B cell (primary cell): ENCODE results near the gene ZNF814. TPM values are rescaled to one million over a fixed set of nuclear protein-coding genes. Genes with fewer than 3 reads are reported as not detected.

Experiments used
- ATAC-seq: fragments of 200-7000 bp; cut with Tn5 transposase; one replicate; pipeline ENCODE4 v1.10.0; 2021; ENCODE audit warnings: low read depth, mild to moderate bottlenecking, moderate number of reproducible peaks, moderate library complexity
- CTCF ChIA-PET: fragments of 350-600 bp; sonication (Branson Sonifier 250); formaldehyde crosslinking; loops from one replicate; lab custom pipeline; 2021; ENCODE audit warnings: antibody characterized with exemption, inconsistent platforms; lab: Charles Lee
- POLR2A ChIA-PET: fragments of 350-600 bp; sonication (Branson Sonifier 250); formaldehyde crosslinking; loops from one replicate; lab custom pipeline; 2021; ENCODE audit warnings: antibody characterized with exemption; lab: Charles Lee
- DNase-seq: peaks from one replicate; pipeline ENCODE4 v3.0.0; 2013
- H2AFZ ChIP-seq: 2 replicates; pipeline ENCODE4 v1.6.1; 2012; ENCODE audit warnings: mild to moderate bottlenecking, low read depth, low read length; ENCODE audit not compliant: insufficient read depth, poor library complexity, severe bottlenecking
- H3K27ac ChIP-seq, 2 donors: 1 replicate in 1 of 2; 2 replicates in 1 of 2; pipeline ENCODE4 v1.5.1; 2012 to 2013; ENCODE audit warnings: low read length in 2 of 2, mild to moderate bottlenecking in 2 of 2, moderate library complexity in 1 of 2
- H3K27me3 ChIP-seq, 4 experiments: fragments of 200-600 bp in 1 of 4; sonication (generic) in 1 of 4; replicated peaks in 1 of 4; 1 replicate in 2 of 4; 2 replicates in 2 of 4; pipeline versions ENCODE4 v1.6.1 to v1.7.0; 2013 to 2016; ENCODE audit warnings: low read length in 3 of 4, mild to moderate bottlenecking in 2 of 4, mixed read lengths in 1 of 4, moderate library complexity in 1 of 4; ENCODE audit not compliant: insufficient read depth in 4 of 4, control insufficient read depth in 3 of 4; ENCODE audit errors: control extremely low read depth in 1 of 4
- H3K36me3 ChIP-seq, 2 experiments: replicated peaks in 1 of 2; 1 replicate in 1 of 2; 2 replicates in 1 of 2; pipeline versions ENCODE4 v1.6.1 to v1.7.1; 2013; ENCODE audit warnings: low read length in 1 of 2; ENCODE audit not compliant: insufficient read depth in 2 of 2, control insufficient read depth in 1 of 2; ENCODE audit errors: control extremely low read depth in 1 of 2, extremely low read depth in 1 of 2
- H3K4me1 ChIP-seq, 2 donors: fragments of 200-600 bp in 1 of 2; sonication (generic) in 1 of 2; 1 replicate in 1 of 2; 2 replicates in 1 of 2; pipeline versions ENCODE4 v1.5.1 to v1.6.1; 2013 to 2017; ENCODE audit warnings: low read length in 2 of 2; ENCODE audit not compliant: control insufficient read depth in 2 of 2, insufficient read depth in 2 of 2
- H3K4me2 ChIP-seq: replicated peaks from 2 replicates; pipeline ENCODE3; 2012; ENCODE audit warnings: mild to moderate bottlenecking, low read depth, low read length; ENCODE audit not compliant: poor library complexity, severe bottlenecking
- H3K4me3 ChIP-seq, 5 experiments: fragments of 200-600 bp in 1 of 5; sonication (generic) in 1 of 5; 1 replicate in 3 of 5; 2 replicates in 2 of 5; pipeline versions ENCODE4 v1.5.1 to v1.7.0; 2011 to 2016; ENCODE audit warnings: low read length in 4 of 5, mild to moderate bottlenecking in 4 of 5, low read depth in 2 of 5, control low read depth in 1 of 5, moderate library complexity in 1 of 5; ENCODE audit not compliant: insufficient read depth in 1 of 5; ENCODE audit errors: control extremely low read depth in 1 of 5, extremely low read depth in 1 of 5
- H3K79me2 ChIP-seq: fragments of 200-600 bp; sonication (generic); one replicate; pipeline ENCODE4 v1.6.0; 2016; ENCODE audit warnings: low read length; ENCODE audit not compliant: control insufficient read depth, insufficient read depth
- H3K9ac ChIP-seq: fragments of 200-600 bp; sonication (generic); 2 replicates; pipeline ENCODE4 v1.6.1; 2017; ENCODE audit warnings: mild to moderate bottlenecking, low read length, moderate library complexity
- H3K9me3 ChIP-seq, 3 donors: one replicate each; pipeline versions ENCODE4 v1.6.1 to v1.7.1; 2013; ENCODE audit warnings: low read length in 2 of 3; ENCODE audit not compliant: control insufficient read depth in 2 of 3, insufficient read depth in 1 of 3; ENCODE audit errors: control extremely low read depth in 1 of 3
- H4K20me1 ChIP-seq: 2 replicates; pipeline ENCODE4 v1.6.0; 2012; ENCODE audit warnings: mild to moderate bottlenecking, low read length; ENCODE audit not compliant: insufficient read depth, control insufficient read depth, poor library complexity, severe bottlenecking
- H3K27ac Mint-ChIP-seq: one replicate; pipeline ENCODE4 v1.8.0; 2021; ENCODE audit warnings: mixed read lengths
- H3K27me3 Mint-ChIP-seq: one replicate; pipeline ENCODE4 v1.8.0; 2021; ENCODE audit warnings: mixed read lengths
- H3K4me1 Mint-ChIP-seq: one replicate; pipeline ENCODE4 v1.8.0; 2021; ENCODE audit warnings: mixed read lengths
- H3K4me3 Mint-ChIP-seq: one replicate; pipeline ENCODE4 v1.8.0; 2021; ENCODE audit warnings: mixed read lengths
- H3K9me3 Mint-ChIP-seq: one replicate; pipeline ENCODE4 v1.8.0; 2022; ENCODE audit warnings: mixed read lengths; ENCODE audit not compliant: insufficient read depth
- CTCF ChIP-seq: fragments of 200-600 bp; IDR thresholded peaks from one replicate; pipeline ENCODE4 v1.8.0; 2022; ENCODE audit warnings: antibody characterized with exemption, mild to moderate bottlenecking
- EZH2 ChIP-seq: IDR thresholded peaks from 2 replicates; pipeline ENCODE4 v1.6.1; 2012; ENCODE audit warnings: borderline replicate concordance, low read depth, mild to moderate bottlenecking, moderate library complexity, low read length; ENCODE audit not compliant: insufficient read depth, poor library complexity, severe bottlenecking
- WGBS: methylation state at CpG from one replicate; pipeline ENCODE4 v1.1.5; 2013; ENCODE audit warnings: missing lambda C conversion rate; ENCODE audit not compliant: insufficient coverage; 5-methylcytosine and 5-hydroxymethylcytosine counted together
- intact Hi-C: fragments of 100-400 bp; cut with micrococcal nuclease; formaldehyde crosslinking; loops from one replicate; pipeline ENCODE4 v1.10.0; 2022
- polyA plus RNA-seq: library from polyadenylated mRNA; depleted of rRNA; stranded (reverse); fragments of >200 nt; gene quantifications from 2 replicates; pipeline ENCODE4 v1.2.3, GENCODE V29; 2012
- total RNA-seq, 2 donors: library from RNA; stranded (reverse); fragments of 120-200 nt in 1 of 2; gene quantifications; 1 replicate in 1 of 2; 2 replicates in 1 of 2; pipeline versions ENCODE4 v1.2.3 to v1.2.4, GENCODE V29; 2013 to 2022

Gene ZNF814
- total and polyA plus RNA-seq, 2 donors (not counting 1 experiment from before 2014, with no cell fraction given), result 28.9 to 83.9 TPM

- Histone ChIP-seq H3K4me1 (peaks cover 0 to 8% of the 10 kb centered on the region in 2 donors), H3K9me3 (peaks cover 0 to 3% (median 0%) of the 10 kb centered on the region in 3 donors), H3K27ac (no peak overlapping the region), H3K9ac (no peak overlapping the region), H3K4me2 (no peak overlapping the region), H3K4me3 (no peak overlapping the region), H3K36me3 (peaks cover 0 to 15% of the 10 kb centered on the region in 2 experiments), H3K27me3 (no peaks in the 10 kb centered on the region), H3K79me2 (no peaks in the 10 kb centered on the region), H4K20me1 (no peaks in the 10 kb centered on the region), H2AFZ (no peak overlapping the region)
- H3K27ac Mint-ChIP-seq, result no peak overlapping the region
- TF ChIP-seq EZH2, result no peak
- TF ChIP-seq CTCF, result peak; percentile 5
- no peak for DNase-seq
- no peak overlapping the region for H3K4me3 Mint-ChIP-seq
- no peaks in the 10 kb centered on the region for H3K27me3 Mint-ChIP-seq
- POLR2A ChIA-PET, result interaction anchor here (0.5 kb wide), 1 partner anchor 498 kb away, joined by 4 read pairs; no protein-coding TSS in a partner anchor
- CTCF ChIA-PET, result interaction anchor here (0.6 to 1.6 kb wide), 2 partner anchors 13 to 238 kb away, joined by 3 read pairs; no protein-coding TSS in a partner anchor
- WGBS, result 93% methylated on average over 2 of the region's 7 CpGs
- no peaks in the 10 kb centered on the region for H3K9me3 Mint-ChIP-seq
- intact Hi-C loops, result loop anchor here (1.0 kb wide), 1 partner anchor 497 kb away; no protein-coding TSS in a partner anchor
- peaks cover 15% of the 10 kb centered on the region for H3K4me1 Mint-ChIP-seq
- no peak for ATAC-seq
Observed at GRCh38 chr19:57903618-57904184, 14.9 kb upstream of the ZNF814 start.

GRCh38 chr19:57900311-57900710 is 11.5 kb upstream of the ZNF814 start:
- CTCF ChIA-PET, result interaction anchor here (1.0 kb wide), 1 partner anchor 266 kb away, joined by 3 read pairs; no protein-coding TSS in a partner anchor
- POLR2A ChIA-PET, result no interaction called here
- H3K9me3 Mint-ChIP-seq, result no peaks in the 10 kb centered on the region

More at GRCh38 chr19:57900311-57900710, 11.5 kb upstream of the ZNF814 start:
- ATAC-seq (no peak), DNase-seq (no peak)
- Histone ChIP-seq H3K27me3 (no peaks in the 10 kb centered on the region), H3K4me2 (no peak overlapping the region), H3K4me1 (peaks cover 0 to 8% of the 10 kb centered on the region in 2 donors), H3K79me2 (no peaks in the 10 kb centered on the region), H4K20me1 (no peaks in the 10 kb centered on the region), H3K36me3 (no peaks in the 10 kb centered on the region), H3K4me3 (no peak overlapping the region), H2AFZ (no peak overlapping the region), H3K27ac (no peak overlapping the region), H3K9me3 (peaks cover 0 to 3% (median 0%) of the 10 kb centered on the region in 3 donors), H3K9ac (no peak overlapping the region)
- no peak overlapping the region for H3K4me3 Mint-ChIP-seq
- no peak overlapping the region for H3K27ac Mint-ChIP-seq
- peaks cover 9% of the 10 kb centered on the region for H3K4me1 Mint-ChIP-seq
- no peaks in the 10 kb centered on the region for H3K27me3 Mint-ChIP-seq
- no peak for TF ChIP-seq CTCF
- no peak for TF ChIP-seq EZH2
- 100% methylated on average over 4 of the region's 5 CpGs for whole genome bisulfite sequencing
- intact Hi-C loops, result no loop called here
